H54 (cell line): ENCODE measurements around the gene CD40.

Source experiments
- DNase-seq: peaks from one replicate; pipeline ENCODE4 v3.0.0; 2011; ENCODE audit warnings: low spot score, mixed read lengths; ENCODE audit not compliant: insufficient read length
- FAIRE-seq: peaks from 3 replicates; lab custom pipeline; 2011; peaks lifted over from hg19 to GRCh38; lab: Jason Lieb, UNC
- POLR2A ChIP-seq: IDR thresholded peaks from 2 replicates; pipeline ENCODE4 v1.6.1; 2011; ENCODE audit warnings: low read depth, mild to moderate bottlenecking, low read length

Gene CD40

GRCh38 chr20:46157625-46158024, 39.5 kb downstream of the CD40 start:
- no peak for FAIRE-seq
- no peak for TF ChIP-seq POLR2A
- DNase-seq, result no peak

- FAIRE-seq (no peak), DNase-seq (no peak)
- TF ChIP-seq POLR2A, result no peak
Measured at GRCh38 chr20:46158476-46158987, 40.4 kb downstream of the CD40 start.

- no peak for TF ChIP-seq POLR2A
- DNase-seq (no peak), FAIRE-seq (no peak)
Measured at GRCh38 chr20:46159101-46159897, 41.2 kb downstream of the CD40 start.

GRCh38 chr20:46160661-46161060, 42.5 kb downstream of the CD40 start:
- no peak for DNase-seq
- FAIRE-seq, result no peak
- TF ChIP-seq POLR2A, result no peak

DNA sequence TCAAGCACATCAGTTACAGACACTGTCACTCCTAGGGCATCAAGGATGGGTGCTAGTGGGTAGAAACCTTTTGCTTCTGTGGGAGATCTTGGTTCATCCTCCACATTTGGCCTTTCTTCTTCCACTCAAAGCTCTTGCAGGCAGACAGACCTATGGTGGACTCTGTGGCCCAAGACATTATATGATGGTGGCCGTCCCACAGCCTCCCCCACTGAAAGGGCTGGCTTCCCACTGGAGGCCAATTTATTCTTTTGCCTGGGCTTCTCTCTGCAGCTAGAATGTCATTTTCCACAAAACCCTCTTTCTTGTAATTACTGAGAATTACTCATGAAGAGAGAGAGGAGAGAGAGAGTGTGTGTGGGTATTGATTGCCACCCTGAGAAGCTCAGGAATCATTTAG, 43.8 kb downstream of the CD40 start:
- TF ChIP-seq POLR2A, result no peak
- FAIRE-seq, result no peak
- DNase-seq, result no peak

- TF ChIP-seq POLR2A, result no peak
- FAIRE-seq, result no peak
- DNase-seq, result no peak
Measured at GRCh38 chr20:46164254-46164653, 46.1 kb downstream of the CD40 start.

- FAIRE-seq (no peak), DNase-seq (no peak)
- no peak for TF ChIP-seq POLR2A
Measured at GRCh38 chr20:46167080-46167479, 49.0 kb downstream of the CD40 start.

DNA sequence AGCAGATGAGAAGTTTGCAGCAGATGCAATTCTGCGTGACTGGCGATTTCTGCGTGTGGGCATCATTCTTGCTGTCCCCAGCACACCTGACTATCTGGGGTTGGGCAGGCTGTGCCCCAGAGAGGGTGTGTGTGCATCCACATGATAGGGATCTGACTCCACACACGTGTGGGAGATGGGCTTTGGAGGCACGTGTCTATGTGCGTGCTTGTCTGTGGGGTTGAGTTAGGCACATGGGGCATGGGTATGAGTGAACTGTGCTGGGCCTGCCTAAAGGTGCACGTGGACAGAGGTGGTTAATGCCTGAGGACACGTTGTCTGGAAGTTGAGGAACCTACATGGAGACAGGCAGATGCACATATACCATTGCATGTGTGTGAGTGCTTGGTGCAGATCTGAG, 50.3 kb downstream of the CD40 start:
- no peak for TF ChIP-seq POLR2A
- FAIRE-seq (no peak), DNase-seq (no peak)

- TF ChIP-seq POLR2A, result no peak
- DNase-seq (no peak), FAIRE-seq (no peak)
Measured at GRCh38 chr20:46169245-46170171, 51.4 kb downstream of the CD40 start.

GRCh38 chr20:46171476-46171875, 53.4 kb downstream of the CD40 start:
- DNase-seq, result no peak
- FAIRE-seq, result no peak
- TF ChIP-seq POLR2A, result no peak

- no peak for TF ChIP-seq POLR2A
- FAIRE-seq (no peak), DNase-seq (no peak)
Measured at GRCh38 chr20:46171909-46172308, 53.8 kb downstream of the CD40 start.

DNA sequence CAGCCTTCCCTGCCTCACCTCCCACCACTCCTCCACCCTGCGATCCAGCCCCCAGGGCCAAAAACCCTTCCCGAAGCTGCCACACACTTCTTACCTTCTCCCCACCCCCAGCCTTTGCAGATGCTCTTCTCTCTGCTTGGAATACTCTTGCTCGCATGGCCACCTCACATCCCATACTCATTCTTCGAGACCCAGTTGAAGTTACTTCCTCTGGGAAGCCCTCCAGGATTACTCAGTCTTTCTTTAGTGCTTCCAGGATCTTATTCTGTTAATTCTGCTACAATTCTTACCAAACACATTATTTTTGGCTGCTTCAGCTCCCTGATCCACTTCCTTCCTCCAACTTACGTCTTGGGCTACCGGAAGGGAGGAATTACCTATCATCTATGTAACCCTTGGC, 54.3 kb downstream of the CD40 start:
- no peak for TF ChIP-seq POLR2A
- FAIRE-seq, result no peak
- DNase-seq, result no peak

DNA sequence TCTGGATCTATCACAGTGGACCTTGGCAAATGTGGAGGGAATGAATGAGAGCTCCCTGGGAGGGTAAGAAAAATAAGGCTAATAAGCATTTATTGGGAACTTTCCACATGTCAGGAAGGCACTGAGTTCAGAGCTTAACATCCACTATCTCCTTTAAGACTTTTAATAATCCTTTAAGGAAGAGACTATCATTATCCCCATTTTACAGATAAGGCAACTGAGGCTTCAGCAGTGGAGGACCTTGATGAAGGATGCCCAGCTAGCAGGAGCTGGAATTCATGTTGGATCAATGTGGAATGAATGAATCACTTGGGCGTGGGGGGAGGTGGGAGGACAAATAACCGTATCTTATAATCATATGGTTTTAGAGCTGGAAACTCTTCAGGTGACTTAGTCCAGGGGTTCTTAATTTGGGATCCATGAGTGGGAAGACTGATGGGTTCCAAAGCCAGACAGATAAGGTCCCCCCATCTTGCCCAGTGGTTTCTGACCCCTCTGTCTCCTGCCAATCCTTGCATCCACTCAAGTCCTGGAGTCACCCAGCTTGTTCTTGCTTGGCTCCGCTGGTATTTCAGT, 54.9 kb downstream of the CD40 start:
- FAIRE-seq, result no peak
- no peak for DNase-seq
- no peak for TF ChIP-seq POLR2A
